DND-41 (cell line): ENCODE data around the gene TRMU.

Source experiments
- ATAC-seq: fragments of 200-7000 bp; cut with Tn5 transposase; 3 replicates; pipeline ENCODE4 v1.9.1; 2021; ENCODE audit warnings: low read depth; ENCODE audit not compliant: insufficient read depth
- DNase-seq: peaks from one replicate; pipeline ENCODE4 v3.0.0-alpha.2; 2020
- H2AFZ ChIP-seq: 2 replicates; pipeline ENCODE4 v1.6.0; 2012; ENCODE audit warnings: low read depth, low read length
- H3K27ac ChIP-seq: 2 replicates; pipeline ENCODE4 v1.5.1; 2012; ENCODE audit warnings: low read length, inconsistent platforms
- H3K27me3 ChIP-seq: fragments of 200-600 bp; sonication (generic); 2 replicates; pipeline ENCODE4 v1.6.0; 2012; ENCODE audit warnings: low read length, mild to moderate bottlenecking, inconsistent platforms; ENCODE audit not compliant: insufficient read depth, poor library complexity
- H3K36me3 ChIP-seq: 2 replicates; pipeline ENCODE4 v1.5.1; 2012; ENCODE audit warnings: low read length, inconsistent platforms; ENCODE audit not compliant: insufficient read depth
- H3K4me1 ChIP-seq: 2 replicates; pipeline ENCODE4 v1.5.1; 2012; ENCODE audit warnings: mild to moderate bottlenecking, low read length; ENCODE audit not compliant: insufficient read depth
- H3K4me2 ChIP-seq: 2 replicates; pipeline ENCODE4 v1.6.0; 2012; ENCODE audit warnings: mild to moderate bottlenecking, moderate library complexity, low read length, inconsistent platforms; ENCODE audit not compliant: insufficient read depth
- H3K4me3 ChIP-seq, 2 experiments: fragments of 200-600 bp in 1 of 2; shearing (Covaris generic) in 1 of 2; 2 replicates each; pipeline ENCODE4 v1.5.1; 2012 to 2016; ENCODE audit warnings: inconsistent platforms in 2 of 2, low read length in 2 of 2, mild to moderate bottlenecking in 2 of 2, low read depth in 1 of 2, moderate library complexity in 1 of 2
- H3K79me2 ChIP-seq: 2 replicates; pipeline ENCODE4 v1.6.0; 2012; ENCODE audit warnings: low read length, inconsistent platforms; ENCODE audit not compliant: insufficient read depth
- H3K9ac ChIP-seq: 2 replicates; pipeline ENCODE4 v1.6.0; 2012; ENCODE audit warnings: low read depth, mild to moderate bottlenecking, inconsistent platforms, low read length, moderate library complexity
- H3K9me3 ChIP-seq: 2 replicates; pipeline ENCODE4 v1.5.1; 2012; ENCODE audit warnings: low read length, moderate library complexity, mild to moderate bottlenecking, inconsistent platforms; ENCODE audit not compliant: insufficient read depth, severe bottlenecking
- H4K20me1 ChIP-seq: 2 replicates; pipeline ENCODE4 v1.6.0; 2012; ENCODE audit warnings: low read length; ENCODE audit not compliant: insufficient read depth
- CTCF ChIP-seq: IDR thresholded peaks from 2 replicates; pipeline ENCODE4 v1.5.1; 2012; ENCODE audit warnings: borderline replicate concordance, low read length, moderate library complexity, mild to moderate bottlenecking; ENCODE audit not compliant: poor library complexity, severe bottlenecking; ENCODE audit errors: extremely low read depth
- EZH2 ChIP-seq: IDR thresholded peaks from 3 replicates; pipeline ENCODE4 v1.6.1; 2012; ENCODE audit warnings: borderline replicate concordance, low read depth, mild to moderate bottlenecking, moderate library complexity, low read length, inconsistent platforms; ENCODE audit not compliant: severe bottlenecking

The TRMU gene

GRCh38 chr22:46347646-46348045 is 12.1 kb downstream of the TRMU start:
- Histone ChIP-seq H4K20me1 (peaks cover 24% of the 10 kb centered on the region), H3K9ac (no peak overlapping the region), H3K4me2 (no peak overlapping the region), H3K79me2 (peaks cover 14% of the 10 kb centered on the region; the same call in 1 of the 2 replicates), H3K4me1 (no peaks in the 10 kb centered on the region), H2AFZ (no peak overlapping the region), H3K27me3 (no peaks in the 10 kb centered on the region), H3K27ac (no peak overlapping the region), H3K36me3 (peaks cover 98% of the 10 kb centered on the region), H3K9me3 (no peaks in the 10 kb centered on the region), H3K4me3 (no peak overlapping the region)
- DNase-seq (no peak), ATAC-seq (no peak)
- TF ChIP-seq CTCF, result no peak
- no peak for TF ChIP-seq EZH2

DNA sequence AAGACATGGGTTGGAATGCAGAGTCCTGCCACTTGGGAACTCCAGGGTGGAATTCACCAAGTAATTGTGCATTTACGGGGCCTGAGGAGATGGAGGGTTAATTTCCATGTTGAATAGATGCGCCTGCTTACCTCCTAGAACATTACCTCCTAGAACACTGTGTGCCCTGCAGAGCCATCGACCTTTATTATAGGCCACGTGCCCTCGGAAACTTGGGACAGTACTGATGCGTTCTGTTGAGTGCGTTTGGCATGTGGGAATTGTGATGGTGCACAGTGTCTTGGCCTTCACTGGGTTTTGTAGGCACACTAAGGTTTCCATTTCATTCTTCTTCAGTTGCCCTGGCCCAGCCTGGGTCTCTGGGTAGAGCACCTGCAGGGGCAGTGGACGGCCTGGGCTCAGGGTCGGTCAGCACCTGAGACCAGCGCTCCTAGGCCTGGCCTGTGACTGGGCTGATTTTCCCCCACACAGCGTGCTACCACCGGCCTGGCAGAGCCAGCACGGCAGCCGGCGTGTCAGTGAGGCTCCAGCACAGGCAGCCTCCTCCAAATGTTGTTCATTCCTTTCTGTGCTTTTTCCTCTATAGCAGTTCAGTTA is 12.7 kb downstream of the TRMU start:
- TF ChIP-seq CTCF (no peak), EZH2 (no peak)
- Histone ChIP-seq H3K9me3 (no peaks in the 10 kb centered on the region), H3K27me3 (no peaks in the 10 kb centered on the region), H4K20me1 (peaks cover 30% of the 10 kb centered on the region), H3K4me3 (no peak overlapping the region), H3K27ac (no peak overlapping the region), H3K4me2 (no peak overlapping the region), H3K79me2 (peaks cover 14% of the 10 kb centered on the region; the same call in 1 of the 2 replicates), H2AFZ (no peak overlapping the region), H3K36me3 (peaks cover 98% of the 10 kb centered on the region), H3K4me1 (no peaks in the 10 kb centered on the region), H3K9ac (no peak overlapping the region)
- DNase-seq, result no peak
- ATAC-seq, result no peak

DNA sequence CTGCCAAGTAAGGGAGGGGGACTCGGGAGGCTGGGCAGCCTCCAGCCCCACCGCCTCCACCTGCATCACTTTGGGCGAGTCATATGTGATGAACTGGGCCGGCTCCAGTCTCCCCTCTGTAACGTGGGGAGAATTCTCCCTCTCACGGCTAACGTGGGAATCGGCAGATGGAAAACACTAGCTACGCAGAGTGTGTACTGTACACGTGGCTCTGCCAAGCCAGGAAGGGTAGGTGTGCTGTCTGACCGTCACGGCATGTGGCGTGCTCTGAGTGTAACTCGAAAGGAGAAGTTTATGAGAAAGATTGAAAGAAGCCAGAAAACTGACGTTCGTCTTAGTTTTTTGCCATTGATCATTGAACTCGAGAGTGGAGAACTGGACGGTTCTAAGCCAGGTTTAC is 13.7 kb downstream of the TRMU start:
- DNase-seq (no peak), ATAC-seq (no peak)
- no peaks in the 10 kb centered on the region for H3K4me1 ChIP-seq
- TF ChIP-seq EZH2, result no peak
- no peak for TF ChIP-seq CTCF
- H3K4me3 ChIP-seq, result no peak overlapping the region
- no peak overlapping the region for H3K9ac ChIP-seq
- 0 out of 2 replicates have a peak, but pooled peaks cover 8% of the 10 kb centered on the region for H3K79me2 ChIP-seq
- no peak overlapping the region for H2AFZ ChIP-seq
- peaks cover 98% of the 10 kb centered on the region for H3K36me3 ChIP-seq
- H3K9me3 ChIP-seq, result no peaks in the 10 kb centered on the region
- H3K4me2 ChIP-seq, result no peak overlapping the region
- no peak overlapping the region for H3K27ac ChIP-seq
- no peaks in the 10 kb centered on the region for H3K27me3 ChIP-seq
- peaks cover 36% of the 10 kb centered on the region for H4K20me1 ChIP-seq
